GM12878 (cell line): ENCODE measurements around the gene THADA. TPM values are rescaled to one million over a fixed set of nuclear protein-coding genes. Genes with fewer than 3 reads are reported as not detected.

Source experiments
- ATF2 ChIP-seq: IDR thresholded peaks from 2 replicates; pipeline ENCODE4 v1.6.1; 2012; ENCODE audit warnings: low read length, inconsistent platforms
- CREM ChIP-seq: IDR thresholded peaks from 2 replicates; pipeline ENCODE4 v1.6.1; 2014; ENCODE audit warnings: antibody characterized with exemption, low read depth
- E2F8 ChIP-seq: fragments of 450-650 bp; IDR thresholded peaks from 2 replicates; pipeline ENCODE4 v1.6.1; 2018; ENCODE audit warnings: mild to moderate bottlenecking, low read depth, moderate library complexity; ENCODE audit not compliant: partially characterized antibody
- EED ChIP-seq: sonication (generic); IDR thresholded peaks from 2 replicates; pipeline ENCODE4 v1.6.1; 2016; ENCODE audit warnings: antibody characterized with exemption, low read depth
- FOXK2 ChIP-seq: fragments of 450-650 bp; IDR thresholded peaks from 2 replicates; pipeline ENCODE4 v1.6.1; 2017; ENCODE audit warnings: mild to moderate bottlenecking, moderate library complexity
- IKZF2 ChIP-seq, 2 experiments: fragments of 450-650 bp; IDR thresholded peaks; 2 replicates each; pipeline ENCODE4 v1.6.1; 2017; ENCODE audit warnings: mild to moderate bottlenecking in 2 of 2, moderate library complexity in 2 of 2
- KDM1A ChIP-seq: fragments of 200-600 bp; sonication (generic); IDR thresholded peaks from 2 replicates; pipeline ENCODE4 v1.6.1; 2016; ENCODE audit warnings: borderline replicate concordance
- MYC ChIP-seq: IDR thresholded peaks from 2 replicates; pipeline ENCODE4 v1.6.1; 2011; ENCODE audit warnings: mild to moderate bottlenecking, low read length, moderate library complexity, inconsistent platforms; ENCODE audit not compliant: insufficient read depth, insufficient replicate concordance, insufficient read length, severe bottlenecking
- PAX8 ChIP-seq: fragments of 450-650 bp; IDR thresholded peaks from 2 replicates; pipeline ENCODE4 v1.6.1; 2017; ENCODE audit warnings: mild to moderate bottlenecking, moderate library complexity
- POLR2A ChIP-seq: IDR thresholded peaks from 2 replicates; pipeline ENCODE4 v1.6.1; 2011; ENCODE audit warnings: low read depth, mild to moderate bottlenecking, low read length
- POLR2AphosphoS2 ChIP-seq: IDR thresholded peaks from 2 replicates; pipeline ENCODE4 v1.6.1; 2011; ENCODE audit warnings: low read depth, mild to moderate bottlenecking, low read length, improper control_type of control experiment, moderate library complexity
- SP1 ChIP-seq: IDR thresholded peaks from one replicate; pipeline ENCODE4 v1.6.1; 2011; ENCODE audit warnings: low read depth, low read length
- TAF1 ChIP-seq: IDR thresholded peaks from 2 replicates; pipeline ENCODE4 v1.6.1; 2011; ENCODE audit warnings: mild to moderate bottlenecking, low read depth, low read length, borderline replicate concordance
- TCF7 ChIP-seq: IDR thresholded peaks from 2 replicates; pipeline ENCODE4 v1.6.1; 2014; ENCODE audit warnings: antibody characterized with exemption, borderline replicate concordance
- ZNF384 ChIP-seq: IDR thresholded peaks from 2 replicates; pipeline ENCODE4 v1.6.1; 2012; ENCODE audit warnings: low read depth, mild to moderate bottlenecking, low read length, improper control_type of control experiment, borderline replicate concordance
- ZNF592 ChIP-seq: fragments of 450-650 bp; IDR thresholded peaks from 2 replicates; pipeline ENCODE4 v1.6.1; 2017; ENCODE audit warnings: mild to moderate bottlenecking, moderate library complexity
- polyA plus RNA-seq, 11 experiments: library from polyadenylated mRNA; depleted of rRNA in 4 of 11; unstranded in 6 of 11; stranded (reverse) in 5 of 11; fragments of >200 nt; fragmentation: Nextera tagmentation in 4 of 11; fragmentation: Illumina TruSeq in 1 of 11; extraction: Ambion mirVana in 4 of 11; extraction: Trizol in 1 of 11; gene quantifications; 1 replicate in 1 of 11; 2 replicates in 10 of 11; pipeline versions ENCODE4 v1.2.1 to v1.2.3, GENCODE V29; 2011 to 2016; ENCODE audit warnings: inconsistent platforms in 2 of 11, missing spikeins in 2 of 11, low read depth in 1 of 11
- total RNA-seq, 4 experiments: library from RNA; depleted of rRNA in 3 of 4; stranded (reverse); fragments of >200 nt in 3 of 4; fragmentation: Illumina TruSeq in 1 of 4; extraction: Trizol in 1 of 4; gene quantifications; 2 replicates each; pipeline versions ENCODE4 v1.2.1 to v1.2.3, GENCODE V29; 2013 to 2021
- TF ChIP-seq, protein P1 (sequence below): fragments of 150-350 bp; IDR thresholded peaks from 2 replicates; pipeline ENCODE4 v1.6.1; 2014; ENCODE audit warnings: mild to moderate bottlenecking, low read depth, low read length
- TF ChIP-seq, protein P2 (sequence below): IDR thresholded peaks from 2 replicates; pipeline ENCODE4 v1.6.1; 2012; ENCODE audit warnings: low read depth, low read length, improper control_type of control experiment

THADA gene
- total and polyA plus RNA-seq, 10 of the 15 experiments (the other 5 are each of a cell fraction or from before 2014, with no cell fraction given) = 14.6 to 33.2 (median 23.2) TPM

DNA sequence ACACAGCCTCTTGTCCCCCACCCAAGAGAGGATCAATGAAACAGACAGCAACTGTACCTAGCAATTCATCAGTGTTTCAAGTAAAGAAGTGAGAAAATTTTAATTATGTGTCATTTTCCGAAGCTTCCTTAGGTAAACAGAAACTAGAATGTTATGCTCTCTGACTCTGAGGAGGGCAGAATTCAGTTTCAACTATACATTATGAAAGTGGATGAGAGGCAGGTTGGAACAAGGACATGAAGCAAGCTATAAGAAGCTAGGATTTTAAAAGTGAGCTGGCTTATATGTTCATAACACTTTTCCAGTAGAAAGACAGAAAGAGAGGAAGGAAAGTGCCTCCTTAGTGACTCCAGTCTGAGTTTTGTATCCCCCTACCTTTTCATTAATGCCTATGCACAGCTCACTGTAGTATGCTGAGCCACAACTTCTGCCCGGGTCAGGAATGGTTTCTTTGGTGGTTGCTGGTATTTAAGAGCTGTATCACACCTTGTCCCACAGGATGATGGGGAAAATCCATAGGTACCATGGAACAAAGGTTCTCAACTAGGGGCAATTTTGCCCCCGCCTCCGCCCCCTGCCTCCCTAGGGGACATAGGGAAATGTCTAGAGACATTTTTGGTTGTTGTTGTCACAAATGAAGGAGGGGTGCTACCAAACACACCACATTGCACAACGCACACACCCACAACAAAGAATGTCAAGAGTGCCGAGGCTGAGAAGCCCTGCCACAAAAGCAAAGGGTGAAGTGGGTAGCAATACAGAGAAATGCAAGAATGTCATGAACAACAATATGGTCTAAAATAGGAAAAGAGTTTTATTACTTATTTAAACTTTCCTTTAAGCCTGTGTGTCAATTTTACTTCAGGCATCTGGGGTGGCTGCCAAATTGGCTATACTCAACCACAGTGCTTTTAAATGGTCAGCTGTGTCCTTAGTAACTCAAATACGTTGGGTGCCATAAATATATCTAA, 208.5 kb downstream of the THADA start (continued):
- TF ChIP-seq ZNF384 = no peak
- no peak for TF ChIP-seq FOXK2
- TF ChIP-seq POLR2A = no peak
- TF ChIP-seq TCF7 = 0 out of 2 replicates have a peak, but pooled peaks have one; percentile 42
- TF ChIP-seq, protein P1, sequence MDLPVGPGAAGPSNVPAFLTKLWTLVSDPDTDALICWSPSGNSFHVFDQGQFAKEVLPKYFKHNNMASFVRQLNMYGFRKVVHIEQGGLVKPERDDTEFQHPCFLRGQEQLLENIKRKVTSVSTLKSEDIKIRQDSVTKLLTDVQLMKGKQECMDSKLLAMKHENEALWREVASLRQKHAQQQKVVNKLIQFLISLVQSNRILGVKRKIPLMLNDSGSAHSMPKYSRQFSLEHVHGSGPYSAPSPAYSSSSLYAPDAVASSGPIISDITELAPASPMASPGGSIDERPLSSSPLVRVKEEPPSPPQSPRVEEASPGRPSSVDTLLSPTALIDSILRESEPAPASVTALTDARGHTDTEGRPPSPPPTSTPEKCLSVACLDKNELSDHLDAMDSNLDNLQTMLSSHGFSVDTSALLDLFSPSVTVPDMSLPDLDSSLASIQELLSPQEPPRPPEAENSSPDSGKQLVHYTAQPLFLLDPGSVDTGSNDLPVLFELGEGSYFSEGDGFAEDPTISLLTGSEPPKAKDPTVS = no peak
- peak; percentile 80 for TF ChIP-seq EED
- no peak for TF ChIP-seq SP1
- TF ChIP-seq, protein P2, sequence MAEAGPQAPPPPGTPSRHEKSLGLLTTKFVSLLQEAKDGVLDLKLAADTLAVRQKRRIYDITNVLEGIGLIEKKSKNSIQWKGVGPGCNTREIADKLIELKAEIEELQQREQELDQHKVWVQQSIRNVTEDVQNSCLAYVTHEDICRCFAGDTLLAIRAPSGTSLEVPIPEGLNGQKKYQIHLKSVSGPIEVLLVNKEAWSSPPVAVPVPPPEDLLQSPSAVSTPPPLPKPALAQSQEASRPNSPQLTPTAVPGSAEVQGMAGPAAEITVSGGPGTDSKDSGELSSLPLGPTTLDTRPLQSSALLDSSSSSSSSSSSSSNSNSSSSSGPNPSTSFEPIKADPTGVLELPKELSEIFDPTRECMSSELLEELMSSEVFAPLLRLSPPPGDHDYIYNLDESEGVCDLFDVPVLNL = no peak
- no peak for TF ChIP-seq POLR2AphosphoS2
- no peak for TF ChIP-seq TAF1
- no peak for TF ChIP-seq ZNF592
- no peak for TF ChIP-seq E2F8
- TF ChIP-seq IKZF2 (IDR thresholded peaks at IDR 0.05) = peak; percentile 97 to 98
- no peak for TF ChIP-seq MYC
- TF ChIP-seq ATF2 = peak; percentile 67
- no peak for TF ChIP-seq PAX8
- TF ChIP-seq CREM = peak; percentile 72
- no peak for TF ChIP-seq KDM1A
